ENCODE measurements around the gene CCDC187.

The CCDC187 gene

DNA sequence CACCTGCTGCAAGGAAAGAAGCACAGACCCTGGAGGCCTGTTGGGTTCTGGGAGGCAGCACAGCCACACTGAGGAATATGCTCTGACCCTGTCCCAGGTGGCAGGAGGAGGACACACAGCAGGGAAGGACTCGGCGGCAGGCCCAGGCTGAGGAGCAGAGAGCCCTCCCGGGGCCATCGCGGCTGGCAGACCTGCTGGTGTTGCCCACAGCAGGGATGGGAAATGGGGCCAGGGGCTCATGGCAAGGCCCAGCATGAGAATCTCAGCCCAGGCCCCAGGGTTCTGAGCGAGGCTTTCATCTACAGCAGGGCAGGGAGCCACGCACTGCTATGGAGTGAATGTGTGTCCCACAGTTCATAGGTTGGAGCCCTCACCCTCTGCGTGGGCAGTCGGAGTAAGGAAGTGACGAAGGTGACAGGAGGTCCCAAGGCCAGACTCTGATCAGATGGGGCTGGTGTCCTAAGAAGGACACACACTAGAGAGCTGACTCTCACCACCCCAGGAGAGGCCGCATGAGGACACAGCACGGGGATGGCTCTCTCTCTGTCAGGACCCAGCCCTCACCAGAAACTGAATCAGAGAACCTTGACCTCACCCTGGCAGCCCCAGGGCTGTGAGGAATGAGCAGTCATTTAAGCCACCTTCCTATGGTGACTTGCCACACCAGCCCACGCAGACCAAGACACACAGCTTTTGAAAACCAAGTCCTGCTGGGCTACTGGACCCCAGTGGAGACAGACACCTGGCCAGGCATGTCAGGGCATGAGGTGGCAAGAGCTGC is 13.2 kb upstream of the CCDC187 start:
- no peak for TF ChIP-seq ZNF274 (IDR thresholded peaks at IDR 0.05; ENCODE audit: low read depth, low read length)
- no peak overlapping the region for H3K4me3 ChIP-seq (ENCODE audit: low read length)

DNA sequence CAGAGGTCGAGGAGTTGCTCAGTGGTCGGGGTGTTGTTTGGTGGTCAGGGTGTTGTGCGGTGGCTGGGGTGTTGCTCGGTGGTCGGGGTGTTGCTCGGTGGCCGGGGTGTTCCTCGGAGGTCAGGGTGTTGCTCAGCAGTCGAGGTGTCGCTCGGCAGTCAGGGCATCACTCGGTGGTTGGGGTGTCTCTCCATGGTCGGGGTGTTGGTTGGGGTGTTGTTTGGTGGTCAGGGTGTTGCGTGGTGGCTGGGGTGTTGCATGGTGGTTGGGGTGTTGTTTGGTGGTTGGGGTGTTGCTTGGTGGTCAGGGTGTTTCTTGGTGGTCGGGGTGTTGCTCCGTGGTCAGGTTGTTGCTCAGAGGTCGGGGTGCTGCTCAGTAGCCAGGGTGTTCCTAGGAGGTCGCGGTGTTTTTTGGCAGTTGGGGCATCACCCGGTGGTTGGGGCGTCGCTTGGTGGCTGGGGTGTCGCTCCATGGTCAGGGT is 12.4 kb upstream of the CCDC187 start:
- H3K4me3 ChIP-seq (ENCODE audit: low read length), result no peak overlapping the region
- TF ChIP-seq ZNF274 (IDR thresholded peaks at IDR 0.05; ENCODE audit: low read depth, low read length), result no peak

DNA sequence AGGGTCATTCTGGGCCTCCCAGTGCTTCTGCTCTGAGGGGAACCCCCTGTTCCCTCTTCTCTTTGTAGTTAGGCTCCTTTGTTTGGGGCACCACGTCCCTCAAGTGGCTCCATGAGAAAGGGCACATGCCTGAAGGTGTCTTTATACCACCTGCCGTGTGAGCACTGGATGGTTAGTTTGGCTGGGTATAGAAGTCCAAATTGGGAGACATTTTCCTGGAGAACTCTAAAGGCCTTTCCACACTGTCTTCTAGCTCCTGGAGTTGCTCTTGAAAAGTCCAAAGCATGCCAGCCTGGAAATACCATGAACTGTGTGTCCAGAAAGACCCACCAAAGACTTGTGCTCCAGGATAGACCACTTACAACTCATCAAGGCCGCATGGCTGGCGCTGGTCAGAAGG is 11.1 kb upstream of the CCDC187 start:
- no peak overlapping the region for H3K4me3 ChIP-seq (ENCODE audit: low read length)
- TF ChIP-seq ZNF274 (IDR thresholded peaks at IDR 0.05; ENCODE audit: low read depth, low read length), result no peak

DNA sequence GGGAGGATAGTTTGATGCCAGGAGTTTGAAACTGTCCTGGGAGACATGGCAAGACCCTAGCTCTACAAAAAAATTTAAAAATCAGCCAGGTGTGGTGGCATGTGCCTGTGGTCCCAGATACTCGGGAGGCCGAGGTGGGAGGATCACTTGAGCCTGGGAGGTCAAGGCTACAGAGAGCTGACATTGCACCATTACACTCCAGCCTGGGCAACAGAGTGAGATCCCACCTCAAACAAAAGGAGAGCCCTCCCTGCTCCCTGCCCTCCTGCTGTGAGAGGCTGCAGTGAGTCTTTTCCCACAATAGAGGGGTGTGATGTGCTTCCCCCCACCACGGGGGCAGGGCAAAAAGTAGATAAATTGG is 10.1 kb upstream of the CCDC187 start:
- TF ChIP-seq ZNF274 (IDR thresholded peaks at IDR 0.05; ENCODE audit: low read depth, low read length), result no peak
- H3K4me3 ChIP-seq (ENCODE audit: low read length), result no peak overlapping the region

DNA sequence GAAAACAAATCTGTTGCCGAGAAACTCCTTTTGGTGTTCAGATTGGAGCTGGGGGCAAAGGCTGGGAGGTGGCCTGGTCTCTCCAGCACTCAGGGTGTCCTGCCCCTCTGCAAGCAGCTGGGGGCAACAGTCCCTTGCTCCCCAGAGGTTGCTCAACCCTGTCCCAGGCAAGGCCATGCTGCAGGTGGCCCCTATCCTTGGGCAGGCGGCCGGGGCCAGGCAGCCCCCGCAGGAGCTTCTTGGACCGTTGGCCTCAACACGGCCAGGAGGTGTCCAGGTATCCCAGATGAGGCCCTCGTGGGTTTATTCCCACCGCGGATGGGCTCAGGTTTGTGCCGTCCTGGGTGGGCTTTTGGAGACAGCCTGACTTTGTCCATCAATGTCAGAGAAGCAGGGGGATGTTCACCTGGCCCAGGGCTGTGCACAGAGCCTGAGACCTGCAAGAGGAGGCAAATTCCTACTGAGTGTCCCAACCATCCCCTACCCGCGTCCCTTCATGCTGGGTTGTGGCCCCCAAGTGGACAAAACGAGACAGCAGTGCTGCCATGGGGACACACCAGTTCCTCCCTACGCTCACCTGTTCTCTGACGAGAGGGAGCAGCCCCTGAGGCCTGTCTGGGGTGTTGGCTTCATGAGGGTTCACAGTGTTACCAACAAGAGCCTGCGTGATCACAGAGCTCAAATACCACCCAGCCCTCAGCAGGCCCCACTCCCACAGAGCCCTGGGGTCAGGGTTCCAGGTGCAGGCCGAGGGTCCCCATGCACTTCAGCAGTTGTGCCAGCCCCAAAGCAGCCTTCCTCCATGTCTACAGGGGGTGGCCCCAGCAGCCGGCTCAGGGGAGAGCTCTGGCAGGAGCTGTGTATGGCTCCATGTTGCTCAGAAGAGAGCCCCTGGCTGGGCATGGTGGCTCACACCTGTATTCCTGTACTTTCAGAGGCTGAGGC is 9.5 kb upstream of the CCDC187 start:
- H3K4me3 ChIP-seq (ENCODE audit: low read length), result no peak overlapping the region
- no peak for TF ChIP-seq ZNF274 (IDR thresholded peaks at IDR 0.05; ENCODE audit: low read depth, low read length)

DNA sequence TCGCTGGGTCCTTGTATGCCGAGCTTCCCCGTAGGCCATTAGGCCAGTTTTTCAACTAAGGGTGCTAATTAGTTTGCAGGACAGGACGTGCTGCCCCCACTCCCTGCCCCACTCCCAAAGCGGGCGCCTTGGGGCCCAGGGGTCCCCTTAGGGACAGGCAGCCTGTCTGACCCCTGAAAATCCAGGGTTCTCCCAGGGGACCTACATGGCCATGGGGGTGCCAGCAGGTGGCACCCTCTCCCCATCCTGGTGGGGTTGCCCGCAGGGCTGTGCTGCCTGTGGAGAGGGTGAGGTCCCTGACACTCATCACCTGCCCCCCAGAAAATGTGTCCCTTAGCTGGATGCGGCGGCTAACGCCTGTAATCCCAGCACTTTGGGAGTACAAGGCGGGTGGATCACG is 8.5 kb upstream of the CCDC187 start:
- TF ChIP-seq ZNF274 (IDR thresholded peaks at IDR 0.05; ENCODE audit: low read depth, low read length), result no peak
- no peak overlapping the region for H3K4me3 ChIP-seq (ENCODE audit: low read length)

DNA sequence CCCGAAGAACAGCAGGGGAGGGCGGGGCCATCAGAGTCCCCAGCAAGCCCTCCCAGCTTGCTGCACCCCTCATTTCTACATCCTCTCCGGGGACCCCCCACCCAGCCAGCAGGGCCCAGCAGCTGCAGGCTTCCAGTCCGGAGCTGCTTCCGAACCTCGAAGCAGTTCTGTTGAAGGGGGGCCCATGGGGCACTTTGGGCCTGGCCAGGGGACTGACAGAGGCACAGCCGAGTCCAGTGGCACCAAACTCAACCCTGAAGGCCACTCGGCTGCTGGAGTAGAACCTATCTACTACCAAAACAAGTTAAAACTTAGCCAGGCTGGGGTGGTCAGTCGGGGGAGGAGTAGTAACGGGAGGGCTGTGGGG is 8.1 kb upstream of the CCDC187 start:
- H3K4me3 ChIP-seq (ENCODE audit: low read length), result no peak overlapping the region
- TF ChIP-seq ZNF274 (IDR thresholded peaks at IDR 0.05; ENCODE audit: low read depth, low read length), result no peak

DNA sequence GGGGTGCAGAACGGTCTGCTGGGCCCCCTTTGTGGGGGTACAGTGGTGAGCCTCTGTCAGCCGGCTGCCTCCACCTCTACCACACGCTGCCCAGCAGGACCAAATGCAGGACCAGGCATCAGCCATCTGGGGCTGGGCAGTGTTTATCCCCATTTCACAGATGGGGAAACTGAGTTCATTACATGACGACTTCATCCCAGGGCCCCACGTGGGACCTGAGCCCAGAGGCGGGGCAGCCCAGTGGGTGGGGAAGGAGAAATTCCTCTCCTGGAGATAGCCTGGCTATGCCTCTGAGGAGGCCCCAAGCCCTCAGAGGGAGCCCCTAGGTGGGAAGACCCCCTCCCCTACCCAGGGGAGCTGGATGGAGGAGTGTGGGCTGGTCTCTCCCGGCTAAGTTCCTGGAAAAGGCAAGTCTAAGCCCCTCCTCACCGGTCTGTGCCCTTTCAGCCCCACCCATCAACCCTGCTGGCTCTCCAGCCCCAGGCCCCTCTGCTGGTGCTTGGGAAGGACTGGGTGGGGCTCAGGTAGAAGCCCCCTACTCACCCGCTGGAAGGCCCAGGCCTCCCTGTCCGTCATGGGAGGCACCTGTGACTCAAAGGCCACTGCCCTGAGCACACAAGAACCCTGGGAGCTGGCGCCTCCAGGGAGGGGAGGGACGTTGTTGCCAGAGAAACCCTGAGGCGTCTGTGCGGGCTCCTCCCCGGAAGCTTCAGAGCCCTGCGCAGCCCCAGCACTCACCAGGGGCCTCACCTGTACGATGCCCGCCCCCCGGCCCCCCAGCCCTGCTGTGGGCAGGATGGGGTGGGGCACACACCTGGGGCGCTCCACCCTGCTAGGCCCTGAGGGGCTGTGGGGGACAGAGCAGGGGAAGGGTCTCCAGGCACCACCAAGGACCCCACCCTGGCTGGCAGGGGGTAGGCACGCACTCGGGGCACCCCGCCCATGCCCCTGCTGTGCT is 7.4 kb upstream of the CCDC187 start:
- TF ChIP-seq ZNF274 (IDR thresholded peaks at IDR 0.05; ENCODE audit: low read depth, low read length), result no peak
- H3K4me3 ChIP-seq (ENCODE audit: low read length), result no peak overlapping the region

DNA sequence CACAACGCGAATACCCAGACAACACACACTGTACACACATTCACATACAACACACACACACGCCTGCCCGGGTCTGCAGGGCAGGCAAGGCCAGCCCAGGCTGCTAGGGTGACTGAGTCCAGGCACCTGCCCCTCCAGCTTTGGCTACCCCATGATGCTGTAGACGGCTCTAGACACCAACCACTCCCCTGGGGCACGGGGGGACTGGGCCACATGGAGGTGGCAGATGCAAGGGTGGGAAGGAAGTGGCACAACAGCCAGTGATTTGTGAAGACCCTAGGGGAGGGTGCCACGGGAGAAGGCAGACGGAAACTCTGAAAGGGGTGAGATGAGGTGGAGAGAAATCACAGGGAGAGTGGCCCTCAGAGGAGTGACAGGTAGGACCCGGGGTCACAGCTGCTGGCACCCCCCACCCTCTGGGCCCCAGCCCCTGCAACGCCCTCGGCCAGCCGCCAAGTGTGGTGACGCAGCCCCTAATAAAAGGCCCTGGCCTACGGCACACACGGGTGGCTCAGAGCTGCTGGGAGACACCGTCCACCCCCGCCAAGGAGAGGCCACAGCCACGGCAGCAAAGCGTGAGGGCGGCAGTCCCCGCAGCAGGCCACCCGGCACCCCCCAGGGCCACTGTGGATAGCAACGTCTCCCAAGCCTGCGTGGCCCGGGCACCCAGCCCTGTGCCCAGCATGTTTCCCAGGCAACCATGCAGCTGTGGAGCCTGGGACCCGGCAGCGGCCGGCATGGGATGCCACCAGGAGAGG is 6.6 kb upstream of the CCDC187 start:
- H3K4me3 ChIP-seq (ENCODE audit: low read length), result no peak overlapping the region
- no peak for TF ChIP-seq ZNF274 (IDR thresholded peaks at IDR 0.05; ENCODE audit: low read depth, low read length)

DNA sequence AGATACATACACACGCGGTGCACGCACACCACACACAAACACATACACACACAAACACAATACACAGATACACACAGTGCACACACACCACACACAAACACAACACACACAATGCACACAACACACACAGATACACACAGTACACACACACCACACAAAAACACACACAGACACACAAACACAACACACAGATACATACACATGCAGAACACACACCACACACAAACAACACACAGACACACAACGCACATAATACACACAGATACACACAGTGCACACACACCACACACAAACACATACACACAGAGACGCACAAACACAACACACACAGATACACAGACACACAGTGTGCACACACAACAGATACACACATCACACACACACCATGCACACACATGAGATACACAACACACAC is 5.9 kb upstream of the CCDC187 start:
- no peak for TF ChIP-seq ZNF274 (IDR thresholded peaks at IDR 0.05; ENCODE audit: low read depth, low read length)
- no peak overlapping the region for H3K4me3 ChIP-seq (ENCODE audit: low read length)

DNA sequence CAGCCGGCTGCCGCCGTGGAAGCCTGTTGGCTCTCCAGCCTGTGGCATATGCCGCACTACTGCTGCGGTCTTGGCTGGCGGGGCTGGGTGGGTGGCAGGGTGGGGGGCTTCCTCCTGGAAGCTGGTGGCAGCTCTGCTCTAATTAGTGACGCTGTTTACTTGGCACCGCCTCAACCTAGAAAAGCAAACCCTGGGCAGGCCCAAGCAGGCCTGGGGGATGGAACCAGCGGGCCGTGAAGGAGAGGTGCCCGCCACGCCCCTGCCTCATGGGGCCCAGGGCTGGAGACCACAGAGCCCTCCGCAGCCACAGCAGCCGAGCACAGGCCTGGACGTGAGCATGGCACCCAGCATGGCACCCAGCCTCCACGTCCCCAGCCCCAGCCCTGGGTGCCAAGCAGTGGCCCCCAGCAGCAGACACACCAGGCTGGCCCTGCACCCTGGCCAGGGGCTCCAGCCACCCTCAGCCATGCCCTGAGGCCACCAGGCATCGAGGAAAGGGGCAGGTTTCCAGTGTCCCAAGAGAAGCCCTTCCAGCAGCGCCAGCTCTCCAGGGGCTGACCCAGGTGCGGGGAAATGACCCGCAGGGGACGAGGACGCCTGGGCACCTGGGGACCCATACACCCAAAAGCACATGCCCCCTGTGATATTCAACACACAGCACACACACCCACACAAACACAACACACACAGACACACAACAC is 5.4 kb upstream of the CCDC187 start:
- no peak for TF ChIP-seq ZNF274 (IDR thresholded peaks at IDR 0.05; ENCODE audit: low read depth, low read length)
- no peak overlapping the region for H3K4me3 ChIP-seq (ENCODE audit: low read length)

DNA sequence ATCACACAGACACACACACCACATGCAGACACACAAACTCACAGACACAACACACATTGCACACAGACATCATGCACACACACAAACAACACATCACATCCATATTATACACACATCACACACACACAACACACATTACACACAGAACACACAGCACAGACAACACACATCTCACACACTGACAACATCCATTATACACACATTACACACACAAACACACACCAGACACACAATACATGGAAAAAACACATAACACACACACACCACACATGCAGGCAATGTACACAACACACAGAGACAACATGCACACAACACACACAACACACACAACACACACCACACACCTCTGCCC is 4.8 kb upstream of the CCDC187 start:
- no peak for TF ChIP-seq ZNF274 (IDR thresholded peaks at IDR 0.05; ENCODE audit: low read depth, low read length)
- no peak overlapping the region for H3K4me3 ChIP-seq (ENCODE audit: low read length)
